SK-N-SH treated with all-trans-retinoic acid at 6 μM for 48 hours (cell line): ENCODE results near the gene BCL2L14.

ENCODE experiments used
- CREB5 ChIP-seq: fragments of 250-450 bp; sonication (Bioruptor Pico); IDR thresholded peaks from 2 replicates; pipeline ENCODE4 v1.5.1; 2020; ENCODE audit warnings: low read depth, mild to moderate bottlenecking, moderate library complexity
- ISL1 ChIP-seq: fragments of 250-450 bp; sonication (Bioruptor Pico); IDR thresholded peaks from 2 replicates; pipeline ENCODE4 v2.1.2; 2022; ENCODE audit warnings: mild to moderate bottlenecking, moderate library complexity
- OSR1 ChIP-seq: fragments of 250-450 bp; sonication (Bioruptor Pico); IDR thresholded peaks from 2 replicates; pipeline ENCODE4 v1.8.0; 2022; ENCODE audit warnings: moderate library complexity, mild to moderate bottlenecking, inconsistent platforms
- ZC3H10 ChIP-seq: fragments of 250-450 bp; sonication (Bioruptor Pico); IDR thresholded peaks from 2 replicates; pipeline ENCODE4 v1.5.1; 2021; ENCODE audit warnings: mild to moderate bottlenecking, moderate library complexity
- ZNF70 ChIP-seq: fragments of 450-650 bp; formaldehyde crosslinking; IDR thresholded peaks from 2 replicates; pipeline ENCODE4 v1.5.0; 2020; ENCODE audit warnings: mild to moderate bottlenecking, moderate library complexity
- TF ChIP-seq, protein P1 (sequence below): fragments of 250-450 bp; sonication (Bioruptor Pico); IDR thresholded peaks from 2 replicates; pipeline ENCODE4 v1.8.0; 2020; ENCODE audit warnings: mild to moderate bottlenecking, moderate library complexity, borderline replicate concordance
- TF ChIP-seq, protein P2 (sequence below): fragments of 250-450 bp; sonication (Bioruptor Pico); IDR thresholded peaks from 2 replicates; pipeline ENCODE4 v1.5.1; 2021; ENCODE audit warnings: mild to moderate bottlenecking, moderate library complexity

DNA sequence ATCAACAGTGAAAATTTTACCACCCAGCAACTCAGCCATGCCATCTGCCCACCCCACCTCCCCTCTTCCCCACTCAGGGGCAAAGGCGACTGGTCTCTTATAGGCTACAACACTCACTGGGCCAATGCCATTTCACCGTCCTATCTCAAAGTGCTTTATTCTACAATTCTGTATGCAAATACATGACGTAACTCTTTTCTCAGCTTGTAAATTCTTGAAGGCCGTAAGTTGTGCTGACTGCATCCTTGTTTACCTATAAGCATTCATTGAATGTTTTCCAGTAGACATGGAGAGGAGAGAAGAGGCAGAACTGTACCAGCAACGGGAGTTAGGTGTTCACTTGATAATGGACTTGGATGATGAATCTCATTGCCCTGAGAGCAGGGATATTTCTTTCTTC lies 15.6 kb downstream of the BCL2L14 start:
- TF ChIP-seq, protein P1, sequence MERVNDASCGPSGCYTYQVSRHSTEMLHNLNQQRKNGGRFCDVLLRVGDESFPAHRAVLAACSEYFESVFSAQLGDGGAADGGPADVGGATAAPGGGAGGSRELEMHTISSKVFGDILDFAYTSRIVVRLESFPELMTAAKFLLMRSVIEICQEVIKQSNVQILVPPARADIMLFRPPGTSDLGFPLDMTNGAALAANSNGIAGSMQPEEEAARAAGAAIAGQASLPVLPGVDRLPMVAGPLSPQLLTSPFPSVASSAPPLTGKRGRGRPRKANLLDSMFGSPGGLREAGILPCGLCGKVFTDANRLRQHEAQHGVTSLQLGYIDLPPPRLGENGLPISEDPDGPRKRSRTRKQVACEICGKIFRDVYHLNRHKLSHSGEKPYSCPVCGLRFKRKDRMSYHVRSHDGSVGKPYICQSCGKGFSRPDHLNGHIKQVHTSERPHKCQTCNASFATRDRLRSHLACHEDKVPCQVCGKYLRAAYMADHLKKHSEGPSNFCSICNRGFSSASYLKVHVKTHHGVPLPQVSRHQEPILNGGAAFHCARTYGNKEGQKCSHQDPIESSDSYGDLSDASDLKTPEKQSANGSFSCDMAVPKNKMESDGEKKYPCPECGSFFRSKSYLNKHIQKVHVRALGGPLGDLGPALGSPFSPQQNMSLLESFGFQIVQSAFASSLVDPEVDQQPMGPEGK, result no peak
- TF ChIP-seq, protein P2, sequence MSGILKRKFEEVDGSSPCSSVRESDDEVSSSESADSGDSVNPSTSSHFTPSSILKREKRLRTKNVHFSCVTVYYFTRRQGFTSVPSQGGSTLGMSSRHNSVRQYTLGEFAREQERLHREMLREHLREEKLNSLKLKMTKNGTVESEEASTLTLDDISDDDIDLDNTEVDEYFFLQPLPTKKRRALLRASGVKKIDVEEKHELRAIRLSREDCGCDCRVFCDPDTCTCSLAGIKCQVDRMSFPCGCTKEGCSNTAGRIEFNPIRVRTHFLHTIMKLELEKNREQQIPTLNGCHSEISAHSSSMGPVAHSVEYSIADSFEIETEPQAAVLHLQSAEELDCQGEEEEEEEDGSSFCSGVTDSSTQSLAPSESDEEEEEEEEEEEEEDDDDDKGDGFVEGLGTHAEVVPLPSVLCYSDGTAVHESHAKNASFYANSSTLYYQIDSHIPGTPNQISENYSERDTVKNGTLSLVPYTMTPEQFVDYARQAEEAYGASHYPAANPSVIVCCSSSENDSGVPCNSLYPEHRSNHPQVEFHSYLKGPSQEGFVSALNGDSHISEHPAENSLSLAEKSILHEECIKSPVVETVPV (CRISPR knock-in tag), result no peak
- TF ChIP-seq CREB5 (CRISPR knock-in tag), result no peak
- no peak for TF ChIP-seq ISL1 (CRISPR knock-in tag)
- no peak for TF ChIP-seq ZNF70 (CRISPR knock-in tag)
- no peak for TF ChIP-seq OSR1 (CRISPR knock-in tag)
- TF ChIP-seq ZC3H10 (CRISPR knock-in tag), result no peak
